ENCODE measurements around the gene IDNK. TPM values are rescaled to one million over a fixed set of nuclear protein-coding genes. Genes with fewer than 3 reads are reported as not detected.
"Not testable (repeated sequence)": the region's sequence is repeated elsewhere in the genome, so short reads cannot be mapped to it uniquely, and the experiment has no call there.

IDNK gene
- total RNA-seq, 3 donors from 2014 or later (not counting 1 experiment from before 2014, with no cell fraction given), result 12.5 to 13.5 (median 13.0) TPM

DNA sequence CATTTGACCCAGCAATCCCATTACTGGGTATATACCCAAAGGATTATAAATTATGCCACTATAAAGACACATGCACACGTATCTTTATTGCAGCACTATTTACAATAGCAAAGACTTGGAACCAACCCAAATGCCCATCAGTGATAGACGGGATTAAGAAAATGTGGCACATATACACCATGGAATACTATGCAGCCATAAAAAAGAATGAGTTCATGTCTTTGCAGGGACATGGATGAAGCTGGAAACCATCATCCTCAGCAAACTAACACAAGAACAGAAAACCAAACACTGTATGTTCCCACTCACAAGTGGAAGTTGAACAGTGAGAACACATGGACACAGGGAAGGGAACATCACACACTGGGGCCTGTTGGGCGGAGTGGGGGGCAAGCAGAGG lies 9.6 kb upstream of the IDNK start:
- H3K27ac ChIP-seq (ENCODE audit: low read length); H3K36me3 ChIP-seq (ENCODE audit: control insufficient read depth, insufficient read depth, low read length); H3K9me3 Mint-ChIP-seq; H3K4me1 ChIP-seq (ENCODE audit: control insufficient read depth, insufficient read depth, low read length); H3K27ac Mint-ChIP-seq; ATAC-seq; H3K4me3 ChIP-seq (ENCODE audit: low read length); H3K4me3 Mint-ChIP-seq; intact Hi-C loops (cut with micrococcal nuclease); DNase-seq; H3K4me1 Mint-ChIP-seq; H3K27me3 ChIP-seq (ENCODE audit: control insufficient read depth, insufficient read depth, low read length); H3K36me3 Mint-ChIP-seq; H3K9me3 ChIP-seq (ENCODE audit: control insufficient read depth, insufficient read depth, low read length): not testable (repeated sequence)
- H3K27me3 Mint-ChIP-seq (ENCODE audit: low read depth in 2 of 2), result peaks cover 14 to 28% of the 10 kb centered on the region in 2 donors
- WGBS (ENCODE audit: insufficient coverage), result 90% methylated on average over 2 of the region's 3 CpGs

DNA sequence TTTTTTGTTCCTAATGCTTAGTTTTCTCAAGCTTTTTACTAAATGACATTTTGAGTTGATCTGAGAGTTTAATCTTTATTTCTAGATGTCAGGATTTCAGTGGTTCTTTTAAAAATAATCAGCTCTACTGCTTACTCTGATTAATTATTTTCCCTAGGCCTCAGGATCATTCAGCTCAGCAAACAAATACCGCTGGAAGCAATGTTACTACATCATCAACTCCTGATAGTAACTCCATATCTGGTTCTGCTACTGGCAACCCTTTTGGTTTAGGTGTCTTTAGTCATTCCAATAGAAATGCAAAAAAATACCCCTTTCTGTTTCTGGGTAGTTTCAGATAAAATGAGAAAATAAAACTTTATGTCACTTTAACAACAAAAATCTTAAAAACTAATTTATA lies 5.6 kb upstream of the IDNK start:
- ATAC-seq (no peak), DNase-seq (no peak)
- WGBS (ENCODE audit: insufficient coverage), result 85% methylated on average over 1 of the region's 1 CpG
- Histone ChIP-seq H3K36me3 (ENCODE audit: control insufficient read depth, insufficient read depth, low read length) (no peaks in the 10 kb centered on the region), H3K4me3 (ENCODE audit: low read length) (no peak overlapping the region), H3K27ac (ENCODE audit: low read length) (no peak overlapping the region), H3K9me3 (ENCODE audit: control insufficient read depth, insufficient read depth, low read length) (no peaks in the 10 kb centered on the region), H3K27me3 (ENCODE audit: control insufficient read depth, insufficient read depth, low read length) (no peaks in the 10 kb centered on the region), H3K4me1 (ENCODE audit: control insufficient read depth, insufficient read depth, low read length) (peaks cover 5% of the 10 kb centered on the region)
- no peaks in the 10 kb centered on the region for H3K9me3 Mint-ChIP-seq
- no peaks in the 10 kb centered on the region for H3K36me3 Mint-ChIP-seq
- TF ChIP-seq, protein P1, sequence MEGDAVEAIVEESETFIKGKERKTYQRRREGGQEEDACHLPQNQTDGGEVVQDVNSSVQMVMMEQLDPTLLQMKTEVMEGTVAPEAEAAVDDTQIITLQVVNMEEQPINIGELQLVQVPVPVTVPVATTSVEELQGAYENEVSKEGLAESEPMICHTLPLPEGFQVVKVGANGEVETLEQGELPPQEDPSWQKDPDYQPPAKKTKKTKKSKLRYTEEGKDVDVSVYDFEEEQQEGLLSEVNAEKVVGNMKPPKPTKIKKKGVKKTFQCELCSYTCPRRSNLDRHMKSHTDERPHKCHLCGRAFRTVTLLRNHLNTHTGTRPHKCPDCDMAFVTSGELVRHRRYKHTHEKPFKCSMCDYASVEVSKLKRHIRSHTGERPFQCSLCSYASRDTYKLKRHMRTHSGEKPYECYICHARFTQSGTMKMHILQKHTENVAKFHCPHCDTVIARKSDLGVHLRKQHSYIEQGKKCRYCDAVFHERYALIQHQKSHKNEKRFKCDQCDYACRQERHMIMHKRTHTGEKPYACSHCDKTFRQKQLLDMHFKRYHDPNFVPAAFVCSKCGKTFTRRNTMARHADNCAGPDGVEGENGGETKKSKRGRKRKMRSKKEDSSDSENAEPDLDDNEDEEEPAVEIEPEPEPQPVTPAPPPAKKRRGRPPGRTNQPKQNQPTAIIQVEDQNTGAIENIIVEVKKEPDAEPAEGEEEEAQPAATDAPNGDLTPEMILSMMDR (IDR thresholded peaks at IDR 0.05), result no peak
- H3K27me3 Mint-ChIP-seq (ENCODE audit: low read depth in 2 of 2), result peaks cover 6 to 12% of the 10 kb centered on the region in 2 donors
- no peak overlapping the region for H3K4me3 Mint-ChIP-seq
- peaks cover 1 to 5% of the 10 kb centered on the region in 2 donors for H3K4me1 Mint-ChIP-seq
- H3K27ac Mint-ChIP-seq, result no peak overlapping the region
- intact Hi-C loops (cut with micrococcal nuclease), result no loop called here

DNA sequence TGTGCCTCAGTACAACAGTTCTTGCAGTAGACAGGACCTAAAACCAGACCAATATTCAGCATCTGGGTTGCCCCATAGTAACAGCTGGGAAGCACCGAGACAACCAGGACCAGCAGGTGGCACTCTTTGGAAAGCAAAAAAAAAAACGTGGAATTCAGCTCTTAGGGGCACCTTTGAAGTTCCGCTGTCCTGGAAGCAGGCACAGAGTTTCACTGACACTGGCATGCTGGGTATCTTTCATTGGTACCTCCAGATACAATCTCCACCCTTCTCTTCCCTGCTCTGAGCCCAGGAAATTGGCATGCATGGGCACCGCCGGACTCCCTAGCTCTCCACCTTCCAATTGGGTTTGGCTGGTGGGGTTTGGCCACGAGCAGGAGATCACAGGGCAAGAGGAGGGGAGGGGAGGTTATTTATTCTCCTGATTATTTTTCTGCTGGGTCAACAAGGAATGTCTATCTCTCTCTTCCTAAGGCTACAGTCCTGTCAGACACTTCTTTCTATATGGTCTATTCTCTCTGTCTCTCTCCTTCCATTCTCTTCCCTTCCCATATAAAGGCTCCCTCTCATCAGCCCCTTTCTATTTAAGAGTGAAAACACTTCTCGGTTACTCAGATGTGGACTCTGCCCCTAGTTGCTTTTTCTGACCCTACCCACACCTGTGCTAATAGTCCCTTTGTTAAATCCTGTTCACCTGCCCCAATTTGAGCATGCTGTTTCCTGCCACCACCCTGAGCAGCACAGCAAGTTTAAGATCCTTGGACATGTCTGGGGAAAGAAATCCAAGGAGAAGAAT lies 1.9 kb upstream of the IDNK start:
- intact Hi-C loops (cut with micrococcal nuclease), result loop anchor here (1.0 to 5.0 kb wide), 3 partner anchors 28 to 292 kb away; partner anchors contain the start of gene GKAP1
- Histone ChIP-seq H3K27me3 (ENCODE audit: control insufficient read depth, insufficient read depth, low read length) (no peaks in the 10 kb centered on the region), H3K9me3 (ENCODE audit: control insufficient read depth, insufficient read depth, low read length) (no peaks in the 10 kb centered on the region), H3K4me1 (ENCODE audit: control insufficient read depth, insufficient read depth, low read length) (peaks cover 20% of the 10 kb centered on the region), H3K4me3 (ENCODE audit: low read length) (no peak overlapping the region), H3K36me3 (ENCODE audit: control insufficient read depth, insufficient read depth, low read length) (no peaks in the 10 kb centered on the region), H3K27ac (ENCODE audit: low read length) (no peak overlapping the region)
- TF ChIP-seq, protein P1 (IDR thresholded peaks at IDR 0.05), result peak; percentile 46
- 22% methylated on average over 4 of the region's 7 CpGs for WGBS (ENCODE audit: insufficient coverage)
- DNase-seq, result peak; percentile 27 to 74
- Mint-ChIP-seq H3K27me3 (ENCODE audit: low read depth in 2 of 2) (peaks cover 0 to 4% of the 10 kb centered on the region in 2 donors), H3K36me3 (no peaks in the 10 kb centered on the region), H3K4me3 (peak overlapping the region; percentile 97), H3K27ac (peak overlapping the region in 1 of 2 donors; percentile 90), H3K9me3 (no peaks in the 10 kb centered on the region), H3K4me1 (peaks cover 21 to 32% of the 10 kb centered on the region in 2 donors)
- ATAC-seq, result peak in 1 of 3 donors; percentile 16

DNA sequence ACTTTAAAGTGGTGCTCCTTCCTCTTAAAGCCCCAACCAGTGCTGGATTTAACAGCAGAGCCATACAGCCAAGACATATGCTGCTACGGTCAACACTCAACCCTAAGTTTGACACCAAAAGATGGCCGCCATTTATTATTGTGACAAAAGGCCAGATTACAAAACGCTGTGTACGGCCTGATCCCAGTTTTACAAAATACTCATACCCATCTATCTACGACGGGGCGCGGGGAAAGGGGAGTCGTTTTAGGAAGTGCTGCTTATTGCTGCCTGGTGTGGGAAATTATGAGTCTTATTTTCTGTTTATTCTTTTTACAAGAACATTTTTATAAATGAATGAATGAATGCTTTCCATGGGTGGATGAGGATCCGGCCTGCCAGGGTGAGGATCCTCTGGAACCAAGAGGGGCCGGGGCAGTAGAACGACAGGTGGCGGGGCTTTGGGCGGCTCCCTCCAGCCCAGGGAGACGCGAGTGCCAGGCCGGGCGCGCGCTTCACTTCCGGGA lies 457 bp upstream of the IDNK start:
- H3K4me1 Mint-ChIP-seq, result peaks cover 24 to 32% of the 10 kb centered on the region in 2 donors
- Histone ChIP-seq H3K36me3 (ENCODE audit: control insufficient read depth, insufficient read depth, low read length) (peaks cover 2% of the 10 kb centered on the region), H3K27ac (ENCODE audit: low read length) (peak overlapping the region; percentile 81), H3K4me1 (ENCODE audit: control insufficient read depth, insufficient read depth, low read length) (peaks cover 20% of the 10 kb centered on the region), H3K27me3 (ENCODE audit: control insufficient read depth, insufficient read depth, low read length) (no peaks in the 10 kb centered on the region), H3K4me3 (ENCODE audit: low read length) (peak overlapping the region; percentile 72), H3K9me3 (ENCODE audit: control insufficient read depth, insufficient read depth, low read length) (no peaks in the 10 kb centered on the region)
- no peak for DNase-seq
- peaks cover 0 to 4% of the 10 kb centered on the region in 2 donors for H3K27me3 Mint-ChIP-seq (ENCODE audit: low read depth in 2 of 2)
- H3K9me3 Mint-ChIP-seq, result no peaks in the 10 kb centered on the region
- intact Hi-C loops (cut with micrococcal nuclease), result loop anchor here (5.0 kb wide), 1 partner anchor 195 kb away; the partner anchor contains the start of gene GKAP1
- H3K36me3 Mint-ChIP-seq, result no peaks in the 10 kb centered on the region
- peak; percentile 57 to 62 (median 58) for ATAC-seq
- WGBS (ENCODE audit: insufficient coverage), result 11% methylated on average over 14 of the region's 21 CpGs
- H3K4me3 Mint-ChIP-seq, result peak overlapping the region; percentile 97
- H3K27ac Mint-ChIP-seq, result peak overlapping the region; percentile 90 to 96
- TF ChIP-seq, protein P1 (IDR thresholded peaks at IDR 0.05), result no peak
